Measurements from ENCODE around the gene CHD5. TPM values are rescaled to one million over a fixed set of nuclear protein-coding genes. Genes with fewer than 3 reads are reported as not detected.

Gene CHD5
- total and polyA plus RNA-seq, 12 donors: 0.07 to 56.5 (median 2.1) TPM; not detected in 2

- H3K9me3 ChIP-seq (replicated peaks in 1 of 3): no peaks in the 10 kb centered on the region
- 38 to 64% (median 54%) methylated on average over 7 to 9 of the region's 9 CpGs for WGBS, 4 donors
- intact Hi-C loops (cut with DNase I): loop anchor here (5.0 to 10.0 kb wide), 3 partner anchors 115 to 285 kb away; partner anchors contain the start of gene HES3 (in 1 of the 2)
- H3K27me3 ChIP-seq: no peaks in the 10 kb centered on the region
- no peak overlapping the region for H3K27ac ChIP-seq
- DNase-seq: peak in 6 of 7 donors; percentile 27 to 67 (median 39)
- peaks cover 0 to 21% of the 10 kb centered on the region in 2 donors for H3K4me1 ChIP-seq (replicated peaks in 1 of 2)
- no peaks in the 10 kb centered on the region for H3K36me3 ChIP-seq (replicated peaks in 1 of 2)
- TF ChIP-seq POLR2A (IDR thresholded peaks at IDR 0.05): no peak
- TF ChIP-seq CTCF (IDR thresholded peaks at IDR 0.05): no peak
- H3K4me3 ChIP-seq: no peak overlapping the region
Measured at GRCh38 chr1:6059866-6060265, 120.3 kb downstream of the CHD5 start.

- intact Hi-C loops (cut with DNase I): loop anchor here (5.0 to 10.0 kb wide), 3 partner anchors 117 to 287 kb away; partner anchors contain the start of gene HES3 (in 1 of the 2)
Measured at GRCh38 chr1:6057170-6057845, 122.8 kb downstream of the CHD5 start.

GRCh38 chr1:6056572-6056948, 123.6 kb downstream of the CHD5 start:
- no peaks in the 10 kb centered on the region for H3K9me3 ChIP-seq (replicated peaks in 1 of 3)
- no peak overlapping the region for H3K27ac ChIP-seq
- H3K27me3 ChIP-seq: no peaks in the 10 kb centered on the region
- peak in 3 of 7 donors; percentile 23 to 29 (median 26) for DNase-seq
- WGBS, 4 donors: 71 to 79% (median 79%) methylated on average over 8 of the region's 8 CpGs
- H3K4me1 ChIP-seq (replicated peaks in 1 of 2): peaks cover 0 to 21% of the 10 kb centered on the region in 2 donors
- no peak for TF ChIP-seq CTCF (IDR thresholded peaks at IDR 0.05)
- TF ChIP-seq POLR2A (IDR thresholded peaks at IDR 0.05): no peak
- intact Hi-C loops (cut with DNase I): loop anchor here (5.0 to 10.0 kb wide), 3 partner anchors 118 to 288 kb away; partner anchors contain the start of gene HES3 (in 1 of the 2)
- H3K4me3 ChIP-seq: no peak overlapping the region
- no peaks in the 10 kb centered on the region for H3K36me3 ChIP-seq (replicated peaks in 1 of 2)

More at GRCh38 chr1:6057170-6057845, 122.8 kb downstream of the CHD5 start:
- WGBS, 4 donors: 85 to 91% (median 87%) methylated on average over 6 to 9 of the region's 9 CpGs
- Histone ChIP-seq H3K4me1 (replicated peaks in 1 of 2) (peaks cover 0 to 21% of the 10 kb centered on the region in 2 donors), H3K27ac (no peak overlapping the region), H3K36me3 (replicated peaks in 1 of 2) (no peaks in the 10 kb centered on the region), H3K27me3 (no peaks in the 10 kb centered on the region), H3K4me3 (no peak overlapping the region), H3K9me3 (replicated peaks in 1 of 3) (no peaks in the 10 kb centered on the region)
- no peak for TF ChIP-seq CTCF (IDR thresholded peaks at IDR 0.05)
- TF ChIP-seq POLR2A (IDR thresholded peaks at IDR 0.05): no peak
- DNase-seq: no peak

GRCh38 chr1:6054596-6054995, 125.5 kb downstream of the CHD5 start:
- no peaks in the 10 kb centered on the region for H3K36me3 ChIP-seq (replicated peaks in 1 of 2)
- intact Hi-C loops (cut with DNase I): loop anchor here (5.0 to 10.0 kb wide), 3 partner anchors 120 to 290 kb away; partner anchors contain the start of gene HES3 (in 1 of the 2)
- no peak for TF ChIP-seq CTCF (IDR thresholded peaks at IDR 0.05)
- no peak for TF ChIP-seq POLR2A (IDR thresholded peaks at IDR 0.05)
- WGBS, 4 donors: 84 to 91% (median 89%) methylated on average over 6 of the region's 6 CpGs
- no peak for DNase-seq
- H3K4me1 ChIP-seq (replicated peaks in 1 of 2): peaks cover 0 to 14% of the 10 kb centered on the region in 2 donors
- no peak overlapping the region for H3K27ac ChIP-seq
- H3K4me3 ChIP-seq: no peak overlapping the region
- no peaks in the 10 kb centered on the region for H3K27me3 ChIP-seq
- H3K9me3 ChIP-seq (replicated peaks in 1 of 3): no peaks in the 10 kb centered on the region

Data from adrenal gland (tissue), 12 donors.